ENCODE data around the gene PGAP3.
A peak's percentile ranks its signal among the peaks of the same experiment; 100 is the strongest.

PGAP3 gene

GRCh38 chr17:39664581-39665561, 23.0 kb downstream of the PGAP3 start, which contains the start of gene TCAP:
TCAP (plus strand) TSS chr17:39665349; CDS start chr17:39665360, 11 bp downstream.
- H4K5ac ChIP-seq (ENCODE audit: low read length): no peak within 1 kb of the TSS
- no peak within 1 kb of the TSS for H3K23ac ChIP-seq (ENCODE audit: low read length)
- H3K4ac ChIP-seq (ENCODE audit: low read depth, low read length): no peak within 1 kb of the TSS
- peaks cover 2% of the 10 kb centered on the region for H3K27me3 ChIP-seq (ENCODE audit: insufficient read depth, low read length, poor library complexity)
- no CpG with 5 or more reads among the region's 15 CpGs for WGBS (ENCODE audit: extremely low coverage, insufficient coverage, low lambda C conversion rate)
- peaks cover 2% of the 10 kb centered on the region for H3K4me1 ChIP-seq (ENCODE audit: control insufficient read depth, low read depth, low read length)
- H2BK15ac ChIP-seq (replicated peaks; ENCODE audit: low read depth): no peak within 1 kb of the TSS
- no peak within 1 kb of the TSS for H3K4me2 ChIP-seq (ENCODE audit: low read length)
- peak within 1 kb of the TSS; percentile 2 for H3K9ac ChIP-seq (ENCODE audit: low read length)
- no peaks in the 10 kb centered on the region for H3K36me3 ChIP-seq (ENCODE audit: control insufficient read depth, insufficient read depth, low read length)
- no peak within 1 kb of the TSS for H2AK5ac ChIP-seq (ENCODE audit: low read length)
- no peak for DNase-seq
- H2BK5ac ChIP-seq (ENCODE audit: low read length): no peak within 1 kb of the TSS
- no peak within 1 kb of the TSS for H2BK120ac ChIP-seq (ENCODE audit: low read depth, low read length)
- H3K4me3 ChIP-seq (ENCODE audit: low read length): no peak within 1 kb of the TSS
- H3K56ac ChIP-seq (ENCODE audit: low read length): peak within 1 kb of the TSS; percentile 68
- H3K79me1 ChIP-seq (ENCODE audit: low read length): no peaks in the 10 kb centered on the region
- H3K79me2 ChIP-seq (ENCODE audit: control insufficient read depth, insufficient read depth, low read length): no peaks in the 10 kb centered on the region
- H3K27ac ChIP-seq (ENCODE audit: low read depth, low read length): no peak within 1 kb of the TSS
- no peak within 1 kb of the TSS for H3K18ac ChIP-seq (ENCODE audit: low read length)
- H4K8ac ChIP-seq (ENCODE audit: low read depth, low read length): no peak within 1 kb of the TSS

- Histone ChIP-seq H3K4me1 (ENCODE audit: control insufficient read depth, low read depth, low read length) (peaks cover 2% of the 10 kb centered on the region), H3K79me2 (ENCODE audit: control insufficient read depth, insufficient read depth, low read length) (no peaks in the 10 kb centered on the region), H3K4me3 (ENCODE audit: low read length) (no peak overlapping the region), H3K9ac (ENCODE audit: low read length) (peak overlapping the region; percentile 44), H4K5ac (ENCODE audit: low read length) (no peak overlapping the region), H3K36me3 (ENCODE audit: control insufficient read depth, insufficient read depth, low read length) (no peaks in the 10 kb centered on the region), H2AK5ac (ENCODE audit: low read length) (no peak overlapping the region), H2BK15ac (replicated peaks; ENCODE audit: low read depth) (no peak overlapping the region), H3K56ac (ENCODE audit: low read length) (peak overlapping the region; percentile 68), H4K8ac (ENCODE audit: low read depth, low read length) (no peak overlapping the region), H3K4ac (ENCODE audit: low read depth, low read length) (no peak overlapping the region), H2BK5ac (ENCODE audit: low read length) (no peak overlapping the region), H2BK120ac (ENCODE audit: low read depth, low read length) (no peak overlapping the region), H3K18ac (ENCODE audit: low read length) (no peak overlapping the region), H3K4me2 (ENCODE audit: low read length) (peak overlapping the region; percentile 52), H3K27me3 (ENCODE audit: insufficient read depth, low read length, poor library complexity) (peaks cover 2% of the 10 kb centered on the region), H3K27ac (ENCODE audit: low read depth, low read length) (no peak overlapping the region), H3K23ac (ENCODE audit: low read length) (no peak overlapping the region), H3K79me1 (ENCODE audit: low read length) (no peaks in the 10 kb centered on the region)
- peak; percentile 75 for DNase-seq
- no CpG with 5 or more reads among the region's 17 CpGs for WGBS (ENCODE audit: extremely low coverage, insufficient coverage, low lambda C conversion rate)
Measured at GRCh38 chr17:39663688-39664580, 23.9 kb downstream of the PGAP3 start.

- no peak overlapping the region for H3K4ac ChIP-seq (ENCODE audit: low read depth, low read length)
- peak; percentile 31 for DNase-seq
- peaks cover 2% of the 10 kb centered on the region for H3K4me1 ChIP-seq (ENCODE audit: control insufficient read depth, low read depth, low read length)
- peaks cover 2% of the 10 kb centered on the region for H3K27me3 ChIP-seq (ENCODE audit: insufficient read depth, low read length, poor library complexity)
- H3K4me2 ChIP-seq (ENCODE audit: low read length): no peak overlapping the region
- H2BK15ac ChIP-seq (replicated peaks; ENCODE audit: low read depth): no peak overlapping the region
- no peak overlapping the region for H3K18ac ChIP-seq (ENCODE audit: low read length)
- H4K8ac ChIP-seq (ENCODE audit: low read depth, low read length): no peak overlapping the region
- no peak overlapping the region for H3K27ac ChIP-seq (ENCODE audit: low read depth, low read length)
- no peak overlapping the region for H3K23ac ChIP-seq (ENCODE audit: low read length)
- H3K36me3 ChIP-seq (ENCODE audit: control insufficient read depth, insufficient read depth, low read length): no peaks in the 10 kb centered on the region
- no peak overlapping the region for H2BK120ac ChIP-seq (ENCODE audit: low read depth, low read length)
- H3K79me1 ChIP-seq (ENCODE audit: low read length): no peaks in the 10 kb centered on the region
- no peak overlapping the region for H2AK5ac ChIP-seq (ENCODE audit: low read length)
- WGBS (ENCODE audit: extremely low coverage, insufficient coverage, low lambda C conversion rate): no CpG with 5 or more reads among the region's 4 CpGs
- H3K9ac ChIP-seq (ENCODE audit: low read length): no peak overlapping the region
- no peak overlapping the region for H3K4me3 ChIP-seq (ENCODE audit: low read length)
- no peak overlapping the region for H2BK5ac ChIP-seq (ENCODE audit: low read length)
- H3K79me2 ChIP-seq (ENCODE audit: control insufficient read depth, insufficient read depth, low read length): no peaks in the 10 kb centered on the region
- H3K56ac ChIP-seq (ENCODE audit: low read length): no peak overlapping the region
- H4K5ac ChIP-seq (ENCODE audit: low read length): no peak overlapping the region
Measured at GRCh38 chr17:39663340-39663687, 24.5 kb downstream of the PGAP3 start.

GRCh38 chr17:39662551-39663339, 25.1 kb downstream of the PGAP3 start:
- Histone ChIP-seq H4K5ac (ENCODE audit: low read length) (no peak overlapping the region), H2BK5ac (ENCODE audit: low read length) (no peak overlapping the region), H2BK120ac (ENCODE audit: low read depth, low read length) (no peak overlapping the region), H3K18ac (ENCODE audit: low read length) (no peak overlapping the region), H3K56ac (ENCODE audit: low read length) (no peak overlapping the region), H3K4me3 (ENCODE audit: low read length) (no peak overlapping the region), H3K27me3 (ENCODE audit: insufficient read depth, low read length, poor library complexity) (peaks cover 2% of the 10 kb centered on the region), H3K79me1 (ENCODE audit: low read length) (no peaks in the 10 kb centered on the region), H3K4me2 (ENCODE audit: low read length) (no peak overlapping the region), H3K9ac (ENCODE audit: low read length) (no peak overlapping the region), H4K8ac (ENCODE audit: low read depth, low read length) (no peak overlapping the region), H3K36me3 (ENCODE audit: control insufficient read depth, insufficient read depth, low read length) (no peaks in the 10 kb centered on the region), H3K23ac (ENCODE audit: low read length) (no peak overlapping the region), H2AK5ac (ENCODE audit: low read length) (no peak overlapping the region), H3K79me2 (ENCODE audit: control insufficient read depth, insufficient read depth, low read length) (no peaks in the 10 kb centered on the region), H2BK15ac (replicated peaks; ENCODE audit: low read depth) (no peak overlapping the region), H3K4ac (ENCODE audit: low read depth, low read length) (no peak overlapping the region), H3K4me1 (ENCODE audit: control insufficient read depth, low read depth, low read length) (peaks cover 2% of the 10 kb centered on the region), H3K27ac (ENCODE audit: low read depth, low read length) (no peak overlapping the region)
- no peak for DNase-seq
- no CpG with 5 or more reads among the region's 22 CpGs for WGBS (ENCODE audit: extremely low coverage, insufficient coverage, low lambda C conversion rate)

- Histone ChIP-seq H2BK5ac (ENCODE audit: low read length) (no peak overlapping the region), H4K5ac (ENCODE audit: low read length) (no peak overlapping the region), H2BK15ac (replicated peaks; ENCODE audit: low read depth) (no peak overlapping the region), H3K27me3 (ENCODE audit: insufficient read depth, low read length, poor library complexity) (no peaks in the 10 kb centered on the region), H3K36me3 (ENCODE audit: control insufficient read depth, insufficient read depth, low read length) (no peaks in the 10 kb centered on the region), H3K79me2 (ENCODE audit: control insufficient read depth, insufficient read depth, low read length) (no peaks in the 10 kb centered on the region), H3K23ac (ENCODE audit: low read length) (no peak overlapping the region), H3K18ac (ENCODE audit: low read length) (no peak overlapping the region), H3K9ac (ENCODE audit: low read length) (no peak overlapping the region), H3K4me1 (ENCODE audit: control insufficient read depth, low read depth, low read length) (peaks cover 2% of the 10 kb centered on the region), H3K4me2 (ENCODE audit: low read length) (no peak overlapping the region), H3K4me3 (ENCODE audit: low read length) (no peak overlapping the region), H2AK5ac (ENCODE audit: low read length) (no peak overlapping the region), H3K4ac (ENCODE audit: low read depth, low read length) (no peak overlapping the region), H4K8ac (ENCODE audit: low read depth, low read length) (no peak overlapping the region), H3K56ac (ENCODE audit: low read length) (no peak overlapping the region), H2BK120ac (ENCODE audit: low read depth, low read length) (no peak overlapping the region), H3K27ac (ENCODE audit: low read depth, low read length) (no peak overlapping the region), H3K79me1 (ENCODE audit: low read length) (no peaks in the 10 kb centered on the region)
- DNase-seq: no peak
- WGBS (ENCODE audit: extremely low coverage, insufficient coverage, low lambda C conversion rate): no CpG with 5 or more reads among the region's 8 CpGs
Measured at GRCh38 chr17:39661744-39662541, 25.9 kb downstream of the PGAP3 start.
